NB4 (cell line): Measurements from ENCODE around the gene RAB6A.

Experiments
- DNase-seq: peaks from one replicate; pipeline ENCODE4 v3.0.0; 2010; ENCODE audit warnings: low read depth
- H3K4me3 ChIP-seq: one replicate; pipeline ENCODE4 v1.5.1; 2011; ENCODE audit warnings: mild to moderate bottlenecking, low read depth, low read length, moderate library complexity
- MYC ChIP-seq: IDR thresholded peaks from 2 replicates; pipeline ENCODE4 v1.6.1; 2011; ENCODE audit warnings: low read depth, low read length
- POLR2A ChIP-seq: IDR thresholded peaks from 2 replicates; pipeline ENCODE4 v1.6.1; 2011; ENCODE audit warnings: mild to moderate bottlenecking; ENCODE audit not compliant: insufficient read length; ENCODE audit errors: extremely low read depth
- TF ChIP-seq, protein P1 (sequence below): IDR thresholded peaks from one replicate; pipeline ENCODE4 v1.5.1; 2012; ENCODE audit warnings: low read depth, low read length
- TF ChIP-seq, protein P2 (sequence below): IDR thresholded peaks from 2 replicates; pipeline ENCODE4 v1.6.1; 2011; ENCODE audit warnings: low read depth, low read length

RAB6A gene

DNA sequence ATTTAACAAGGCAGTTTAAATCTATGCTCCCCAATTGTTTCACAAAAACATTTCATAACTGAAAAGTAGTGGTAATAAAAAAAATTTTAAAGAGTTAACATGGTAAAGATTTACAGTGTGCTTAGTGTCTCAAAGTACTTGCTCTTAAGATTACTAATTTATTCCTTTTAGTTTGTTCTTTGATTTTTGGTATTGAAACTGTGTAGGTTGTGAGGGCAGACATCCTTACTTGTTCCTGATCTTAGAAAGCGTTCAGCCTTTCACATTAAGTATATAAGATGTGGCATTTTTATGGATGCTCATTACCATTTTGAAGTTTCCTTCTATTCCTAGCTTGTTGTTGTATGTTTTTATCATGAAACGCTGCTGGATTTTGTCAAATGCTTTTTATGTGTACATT, 32.9 kb downstream of the RAB6A start:
- TF ChIP-seq, protein P1, sequence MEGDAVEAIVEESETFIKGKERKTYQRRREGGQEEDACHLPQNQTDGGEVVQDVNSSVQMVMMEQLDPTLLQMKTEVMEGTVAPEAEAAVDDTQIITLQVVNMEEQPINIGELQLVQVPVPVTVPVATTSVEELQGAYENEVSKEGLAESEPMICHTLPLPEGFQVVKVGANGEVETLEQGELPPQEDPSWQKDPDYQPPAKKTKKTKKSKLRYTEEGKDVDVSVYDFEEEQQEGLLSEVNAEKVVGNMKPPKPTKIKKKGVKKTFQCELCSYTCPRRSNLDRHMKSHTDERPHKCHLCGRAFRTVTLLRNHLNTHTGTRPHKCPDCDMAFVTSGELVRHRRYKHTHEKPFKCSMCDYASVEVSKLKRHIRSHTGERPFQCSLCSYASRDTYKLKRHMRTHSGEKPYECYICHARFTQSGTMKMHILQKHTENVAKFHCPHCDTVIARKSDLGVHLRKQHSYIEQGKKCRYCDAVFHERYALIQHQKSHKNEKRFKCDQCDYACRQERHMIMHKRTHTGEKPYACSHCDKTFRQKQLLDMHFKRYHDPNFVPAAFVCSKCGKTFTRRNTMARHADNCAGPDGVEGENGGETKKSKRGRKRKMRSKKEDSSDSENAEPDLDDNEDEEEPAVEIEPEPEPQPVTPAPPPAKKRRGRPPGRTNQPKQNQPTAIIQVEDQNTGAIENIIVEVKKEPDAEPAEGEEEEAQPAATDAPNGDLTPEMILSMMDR: no peak
- TF ChIP-seq POLR2A (no peak), MYC (no peak)
- TF ChIP-seq, protein P2, sequence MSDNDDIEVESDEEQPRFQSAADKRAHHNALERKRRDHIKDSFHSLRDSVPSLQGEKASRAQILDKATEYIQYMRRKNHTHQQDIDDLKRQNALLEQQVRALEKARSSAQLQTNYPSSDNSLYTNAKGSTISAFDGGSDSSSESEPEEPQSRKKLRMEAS: no peak
- no peak for DNase-seq
- no peak overlapping the region for H3K4me3 ChIP-seq

DNA sequence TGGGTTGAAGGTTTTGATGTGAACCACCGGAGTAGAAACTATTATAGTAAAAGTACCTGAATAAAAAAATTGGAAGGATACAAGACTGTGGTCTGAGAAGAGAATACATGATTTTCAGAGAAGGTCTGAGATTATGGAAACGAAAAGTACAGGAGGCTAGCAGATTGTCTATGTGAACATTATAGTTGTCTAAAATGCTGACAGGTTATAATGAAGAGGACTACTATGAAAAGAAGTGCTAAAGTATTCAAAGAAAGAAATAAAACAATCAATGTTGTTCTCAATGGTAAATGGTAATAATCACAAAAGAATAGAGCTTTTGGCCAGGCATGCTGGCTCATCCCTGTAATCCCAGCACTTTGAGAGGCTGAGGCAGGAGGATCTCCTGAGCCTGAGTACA, 34.0 kb downstream of the RAB6A start:
- no peak for DNase-seq
- TF ChIP-seq, protein P2: no peak
- TF ChIP-seq POLR2A (no peak), MYC (no peak)
- TF ChIP-seq, protein P1: no peak
- H3K4me3 ChIP-seq: no peak overlapping the region

DNA sequence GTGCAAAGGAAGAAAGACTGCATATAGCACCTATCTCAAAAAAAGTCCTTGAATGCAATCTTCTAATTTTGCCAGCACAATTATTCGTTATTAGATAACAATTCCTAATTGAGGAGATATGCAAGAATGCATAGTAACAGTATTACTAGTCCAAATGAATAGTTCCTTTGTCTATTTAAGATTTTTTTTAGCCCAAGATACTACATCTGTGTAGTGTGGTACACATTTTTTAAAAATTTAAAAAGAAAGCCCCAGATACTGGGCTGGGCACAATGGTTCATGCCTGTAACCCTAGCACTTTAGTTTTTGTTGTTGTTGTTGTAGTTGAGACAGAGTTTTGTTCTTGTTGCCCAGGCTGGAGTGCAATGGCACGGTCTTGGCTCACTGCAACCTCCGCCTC, 43.7 kb downstream of the RAB6A start:
- no peak overlapping the region for H3K4me3 ChIP-seq
- DNase-seq: no peak
- TF ChIP-seq MYC: no peak
- TF ChIP-seq, protein P1: no peak
- no peak for TF ChIP-seq POLR2A
- TF ChIP-seq, protein P2: no peak

DNA sequence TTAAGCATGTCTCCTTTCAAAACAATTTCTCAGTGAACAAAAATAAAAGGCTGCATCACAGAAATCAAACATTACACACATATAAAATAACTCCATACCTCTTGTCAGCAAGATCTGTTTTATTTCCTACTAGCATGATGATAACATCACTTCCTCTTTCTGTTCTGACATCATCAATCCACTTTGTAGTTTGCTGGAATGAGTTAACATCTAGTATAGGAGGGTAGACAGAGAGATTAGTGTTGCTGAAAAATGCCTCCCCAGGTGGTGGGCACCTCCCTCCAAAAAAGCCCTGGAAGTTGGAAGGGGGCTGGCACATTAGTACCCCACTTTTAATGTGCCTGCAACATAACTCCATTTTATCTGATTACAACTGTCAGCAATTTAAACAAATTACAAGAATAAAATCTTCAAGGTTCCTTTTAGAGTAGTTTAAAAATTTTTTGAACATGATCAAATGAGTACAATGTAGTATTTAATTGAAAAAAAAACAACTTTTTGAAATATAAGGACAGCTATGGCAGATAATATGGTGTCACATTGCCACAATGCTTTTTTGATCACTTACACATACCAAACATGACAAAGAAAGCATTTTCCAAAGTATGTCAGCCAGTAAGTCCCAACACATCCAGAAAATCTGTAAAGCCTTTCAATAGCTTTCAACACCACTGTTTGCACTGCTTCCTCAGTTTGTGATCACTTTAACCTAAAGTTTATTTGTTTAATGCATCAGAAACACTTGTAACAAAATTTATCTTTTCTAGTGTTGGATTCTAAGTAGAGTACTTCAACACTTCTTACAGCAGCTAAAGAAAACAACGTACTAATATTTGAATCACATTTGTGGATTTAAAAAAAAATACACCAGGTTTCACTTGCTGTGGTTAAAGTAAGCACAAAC, 44.5 kb downstream of the RAB6A start:
- DNase-seq: peak; percentile 59
- no peak for TF ChIP-seq POLR2A
- TF ChIP-seq, protein P1: no peak
- TF ChIP-seq, protein P2: no peak

DNA sequence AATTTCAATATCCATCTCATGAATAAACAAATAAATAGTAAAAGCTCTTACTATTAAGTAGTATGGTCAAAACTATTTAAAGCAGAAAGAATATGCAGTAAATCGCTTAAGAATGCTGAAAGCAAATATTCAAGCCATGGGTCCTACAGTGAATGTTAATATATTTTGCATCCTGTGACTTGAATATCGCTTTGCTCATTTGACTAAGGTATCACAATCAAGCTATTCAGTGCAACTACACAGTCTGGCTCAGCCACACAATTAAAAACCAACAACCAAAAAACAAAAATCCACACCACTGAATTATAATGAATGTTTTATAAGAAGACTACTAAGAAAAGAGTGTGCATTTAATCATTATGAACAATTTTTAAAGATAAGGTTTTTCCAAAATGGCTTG, 45.3 kb downstream of the RAB6A start:
- no peak for DNase-seq
- no peak overlapping the region for H3K4me3 ChIP-seq
- TF ChIP-seq MYC (no peak), POLR2A (no peak)
- TF ChIP-seq, protein P2: no peak
- TF ChIP-seq, protein P1: no peak

More for the DNA sequence above, 44.5 kb downstream of the RAB6A start:
- no peak overlapping the region for H3K4me3 ChIP-seq
